K562 (cell line): ENCODE measurements around the gene SLC17A9. TPM values are rescaled to one million over a fixed set of nuclear protein-coding genes. Genes with fewer than 3 reads are reported as not detected.

Experiments
- ELF4 ChIP-seq: fragments of 450-650 bp; formaldehyde crosslinking; IDR thresholded peaks from 2 replicates; pipeline ENCODE4 v1.4.0; 2022; ENCODE audit warnings: missing genetic modification characterization
- HMGN3 ChIP-seq: IDR thresholded peaks from 2 replicates; pipeline ENCODE4 v1.6.1; 2011; ENCODE audit warnings: borderline replicate concordance, low read depth, mild to moderate bottlenecking, mixed read lengths, low read length; ENCODE audit not compliant: insufficient read length; ENCODE audit errors: extremely low read depth
- MYC ChIP-seq, 2 experiments: fragments of 250-450 bp in 1 of 2; sonication (Bioruptor Pico) in 1 of 2; IDR thresholded peaks; 2 replicates each; pipeline versions ENCODE4 v1.5.1 to v1.6.1; 2012 to 2021; ENCODE audit warnings: low read depth in 2 of 2, borderline replicate concordance in 1 of 2, improper control_type of control experiment in 1 of 2, low read length in 1 of 2, mild to moderate bottlenecking in 1 of 2, moderate library complexity in 1 of 2
- PML ChIP-seq: IDR thresholded peaks from 2 replicates; pipeline ENCODE4 v1.6.1; 2012; ENCODE audit warnings: low read length, inconsistent platforms
- POLR2AphosphoS5 ChIP-seq: IDR thresholded peaks from 2 replicates; pipeline ENCODE4 v1.6.1; 2011; ENCODE audit warnings: mild to moderate bottlenecking, low read depth, low read length, moderate library complexity; ENCODE audit not compliant: control insufficient read depth, insufficient read depth
- SAP30 ChIP-seq: fragments of 200-600 bp; sonication (generic); IDR thresholded peaks from 2 replicates; pipeline ENCODE4 v1.6.1; 2012; ENCODE audit warnings: borderline replicate concordance, low read depth, mild to moderate bottlenecking, moderate library complexity, low read length, control low read depth, inconsistent platforms; ENCODE audit not compliant: insufficient read depth, poor library complexity, severe bottlenecking
- SRSF9 ChIP-seq: fragments of 200-400 bp; formaldehyde crosslinking; IDR thresholded peaks from 2 replicates; pipeline ENCODE4 v1.6.1; 2017; ENCODE audit warnings: low read depth, low read length, borderline replicate concordance
- ZBTB11 ChIP-seq, 3 experiments: fragments of 200-800 bp in 1 of 3; fragments of 250-450 bp in 1 of 3; fragments of 450-650 bp in 1 of 3; sonication (Bioruptor Pico) in 1 of 3; sonication (Bioruptor generic) in 1 of 3; formaldehyde crosslinking in 1 of 3; IDR thresholded peaks; 2 replicates each; pipeline versions ENCODE4 v1.6.1 to v1.8.0; 2016 to 2022; ENCODE audit warnings: mild to moderate bottlenecking in 2 of 3, missing genetic modification characterization in 2 of 3, missing compliant biosample characterization in 1 of 3, moderate library complexity in 1 of 3
- polyA plus RNA-seq, 8 experiments: library from polyadenylated mRNA; depleted of rRNA in 4 of 8; stranded (reverse) in 5 of 8; unstranded in 3 of 8; fragments of >200 nt; fragmentation: Nextera tagmentation in 2 of 8; fragmentation: Illumina TruSeq in 1 of 8; extraction: Ambion mirVana in 2 of 8; extraction: Trizol in 1 of 8; gene quantifications; 2 replicates each; pipeline versions ENCODE4 v1.2.1 to v1.2.3, GENCODE V29; 2011 to 2014; ENCODE audit warnings: inconsistent platforms in 1 of 8, missing spikeins in 1 of 8
- total RNA-seq, 7 experiments: library from RNA; depleted of rRNA in 6 of 7; stranded (reverse); fragments of >200 nt in 6 of 7; fragmentation: Illumina TruSeq in 2 of 7; extraction: Trizol in 2 of 7; gene quantifications; 2 replicates each; pipeline versions ENCODE4 v1.2.1 to v1.2.3, GENCODE V29; 2011 to 2021; ENCODE audit warnings: low replicate concordance in 1 of 7

Gene SLC17A9
- total and polyA plus RNA-seq, 9 of the 15 experiments (the other 6 are each of a cell fraction or from before 2014, with no cell fraction given), result 0.04 to 0.31 TPM; not detected in 7

GRCh38 chr20:62986257-62986800 is 33.8 kb downstream of the SLC17A9 start (continued):
- no peak for TF ChIP-seq SAP30
- TF ChIP-seq ELF4 (CRISPR knock-in tag), result no peak
- no peak for TF ChIP-seq POLR2AphosphoS5
- TF ChIP-seq SRSF9, result no peak
- no peak for TF ChIP-seq HMGN3
- no peak for TF ChIP-seq PML
- no peak for TF ChIP-seq ZBTB11 (CRISPR knock-in tag; IDR thresholded peaks at IDR 0.05)
- TF ChIP-seq MYC (IDR thresholded peaks at IDR 0.05; ENCODE audit: low read depth, low read length), result no peak
- no peak for TF ChIP-seq MYC (CRISPR knock-in tag; IDR thresholded peaks at IDR 0.05; ENCODE audit: borderline replicate concordance, low read depth)
